PFSK-1 (cell line): ENCODE results near the gene PIGV.

ENCODE experiments used
- FOXP2 ChIP-seq: optimal IDR thresholded peaks from 2 replicates; pipeline ENCODE3; 2011; ENCODE audit warnings: borderline replicate concordance, control low read depth, inconsistent platforms; ENCODE audit not compliant: insufficient read depth; ENCODE audit errors: extremely low read length, extremely low read depth
- POLR2AphosphoS5 ChIP-seq: IDR thresholded peaks from 2 replicates; pipeline ENCODE4 v1.6.1; 2012; ENCODE audit warnings: low read depth, mild to moderate bottlenecking, control low read depth, low read length, moderate library complexity
- REST ChIP-seq, 2 experiments: IDR thresholded peaks; 2 replicates each; pipeline versions ENCODE4 v1.6.1 to v1.8.0; 2011 to 2012; ENCODE audit warnings: low read depth in 2 of 2, low read length in 2 of 2, control low read depth in 1 of 2, inconsistent platforms in 1 of 2, mild to moderate bottlenecking in 1 of 2, moderate library complexity in 1 of 2; ENCODE audit not compliant: insufficient read depth in 1 of 2
- SIN3A ChIP-seq: IDR thresholded peaks from 2 replicates; pipeline ENCODE4 v1.6.1; 2012; ENCODE audit warnings: mild to moderate bottlenecking, low read length, moderate library complexity, borderline replicate concordance; ENCODE audit not compliant: insufficient read depth
- TAF1 ChIP-seq: IDR thresholded peaks from 2 replicates; pipeline ENCODE4 v1.6.1; 2012; ENCODE audit warnings: low read length, control low read depth, borderline replicate concordance; ENCODE audit not compliant: insufficient read depth

PIGV gene

GRCh38 chr1:26839779-26840178 lies 52.0 kb downstream of the PIGV start:
- TF ChIP-seq REST (IDR thresholded peaks at IDR 0.05; ENCODE audit: insufficient read depth in 1 of 2, low read depth in 2 of 2, low read length in 2 of 2): no peak
- no peak for TF ChIP-seq SIN3A
- TF ChIP-seq POLR2AphosphoS5: no peak
- TF ChIP-seq FOXP2: no peak
- TF ChIP-seq TAF1: no peak

- TF ChIP-seq REST (IDR thresholded peaks at IDR 0.05; ENCODE audit: insufficient read depth in 1 of 2, low read depth in 2 of 2, low read length in 2 of 2): no peak
- TF ChIP-seq POLR2AphosphoS5: no peak
- TF ChIP-seq FOXP2: no peak
- no peak for TF ChIP-seq SIN3A
- TF ChIP-seq TAF1: no peak
Measured at GRCh38 chr1:26844424-26845196, 56.9 kb downstream of the PIGV start.
